M059J (cell line): ENCODE results near the gene REEP3. TPM values are rescaled to one million over a fixed set of nuclear protein-coding genes. Genes with fewer than 3 reads are reported as not detected.
A peak's percentile ranks its signal among the peaks of the same experiment; 100 is the strongest.

Experiments used
- DNase-seq: peaks from one replicate; pipeline ENCODE4 v3.0.0-alpha.2; 2012; ENCODE audit warnings: low read depth
- total RNA-seq: library from RNA; depleted of rRNA; stranded (reverse); fragments of >200 nt; shearing (Covaris generic); gene quantifications from 2 replicates; pipeline ENCODE4 v1.2.3, GENCODE V29; 2014

The REEP3 gene
- total RNA-seq, 1 experiment from 2014 or later, result 67.8 TPM

DNA sequence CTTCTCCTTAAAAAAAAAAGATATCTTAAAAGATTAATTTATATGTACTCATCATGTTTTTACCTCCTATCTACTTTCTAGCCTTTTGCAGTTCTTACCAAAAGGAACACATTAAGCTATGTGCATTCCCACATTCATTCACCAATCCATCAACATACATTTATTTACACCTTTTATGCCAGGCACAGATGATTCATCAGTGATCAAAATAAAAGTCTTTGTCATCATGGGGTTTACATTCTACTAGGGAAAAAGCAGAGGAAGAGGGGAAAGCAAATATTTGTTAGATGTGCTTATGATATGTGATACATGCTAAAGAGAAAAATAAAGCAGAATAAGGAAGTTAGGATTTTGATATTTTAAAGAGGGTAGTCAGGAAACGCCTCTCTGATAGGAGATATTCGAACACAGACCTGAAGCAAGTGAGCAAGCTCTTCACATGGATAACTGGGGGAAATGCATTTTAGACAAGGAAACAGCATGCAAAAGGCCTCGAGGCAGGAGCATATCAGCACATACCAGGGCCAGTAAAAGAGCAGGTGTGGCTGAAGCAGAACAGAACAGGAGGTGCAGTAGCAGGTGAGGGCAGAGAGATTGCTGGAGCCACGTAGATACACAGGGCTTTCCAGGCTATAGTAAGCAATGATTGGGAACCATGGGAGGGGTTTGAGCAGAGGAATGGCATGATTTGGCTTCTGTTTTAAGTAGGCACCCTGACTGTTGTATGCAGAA, 67.4 kb downstream of the REEP3 start:
- peak; percentile 24 for DNase-seq

DNA sequence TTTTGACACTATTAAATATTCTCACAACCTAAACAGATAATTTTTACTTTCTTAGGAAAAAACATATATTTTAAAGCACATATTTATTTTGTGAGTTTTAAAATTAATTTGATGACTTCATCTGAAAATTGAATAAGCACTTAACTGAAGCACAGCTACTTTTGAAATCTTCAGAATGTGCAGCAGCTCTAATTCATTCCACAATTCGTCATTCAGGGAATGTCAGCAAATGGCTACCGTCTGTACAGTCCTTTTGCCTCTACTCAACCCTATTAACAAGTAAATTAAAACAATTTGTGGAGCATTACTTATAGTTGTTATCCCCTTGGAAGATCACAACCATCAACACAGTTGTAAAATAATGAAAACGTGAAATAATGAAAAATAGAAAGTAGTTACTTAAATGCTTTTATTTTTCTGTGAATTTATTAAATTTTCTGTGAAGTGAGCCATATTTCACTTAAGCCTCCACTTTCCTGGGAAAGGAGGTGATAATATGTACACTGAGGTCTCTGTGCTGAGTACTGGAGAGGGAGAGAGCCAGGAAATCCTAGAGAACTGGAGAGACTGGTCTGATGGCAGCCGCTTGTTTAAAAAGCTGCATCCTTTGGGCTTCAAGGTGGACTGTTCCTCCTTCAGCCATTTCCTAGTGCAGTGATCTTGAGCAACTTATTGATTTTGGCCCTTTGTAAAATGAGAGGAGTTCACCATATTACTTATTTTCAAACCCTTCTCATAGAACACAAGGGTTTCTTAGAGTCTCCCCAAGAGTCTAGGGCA, 70.6 kb downstream of the REEP3 start:
- no peak for DNase-seq

GRCh38 chr10:63593576-63593975, 72.4 kb downstream of the REEP3 start:
- peak; percentile 5 for DNase-seq

- DNase-seq, result no peak
Measured at GRCh38 chr10:63595072-63595471, 73.9 kb downstream of the REEP3 start.

DNA sequence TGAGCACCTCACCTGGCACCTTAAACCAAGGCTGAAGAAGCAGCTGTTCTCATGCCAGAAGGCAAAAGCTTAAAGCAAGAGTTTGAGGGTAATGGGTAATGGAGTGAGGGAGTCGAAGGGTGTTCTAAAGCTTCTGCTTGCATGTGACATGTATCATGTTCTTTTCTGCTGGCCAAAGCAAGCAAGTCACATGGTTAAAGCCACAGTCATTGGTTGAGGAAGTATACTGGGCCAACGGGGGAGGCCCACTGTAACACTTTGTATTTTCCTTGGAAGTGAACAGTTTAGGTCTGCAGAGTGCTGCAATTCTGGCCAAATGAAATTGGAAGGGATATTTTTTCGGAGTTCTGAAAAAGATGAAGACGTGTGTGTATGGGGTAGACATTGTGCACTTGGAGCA, 75.7 kb downstream of the REEP3 start:
- DNase-seq, result no peak

GRCh38 chr10:63600540-63600939, 79.3 kb downstream of the REEP3 start:
- no peak for DNase-seq

DNA sequence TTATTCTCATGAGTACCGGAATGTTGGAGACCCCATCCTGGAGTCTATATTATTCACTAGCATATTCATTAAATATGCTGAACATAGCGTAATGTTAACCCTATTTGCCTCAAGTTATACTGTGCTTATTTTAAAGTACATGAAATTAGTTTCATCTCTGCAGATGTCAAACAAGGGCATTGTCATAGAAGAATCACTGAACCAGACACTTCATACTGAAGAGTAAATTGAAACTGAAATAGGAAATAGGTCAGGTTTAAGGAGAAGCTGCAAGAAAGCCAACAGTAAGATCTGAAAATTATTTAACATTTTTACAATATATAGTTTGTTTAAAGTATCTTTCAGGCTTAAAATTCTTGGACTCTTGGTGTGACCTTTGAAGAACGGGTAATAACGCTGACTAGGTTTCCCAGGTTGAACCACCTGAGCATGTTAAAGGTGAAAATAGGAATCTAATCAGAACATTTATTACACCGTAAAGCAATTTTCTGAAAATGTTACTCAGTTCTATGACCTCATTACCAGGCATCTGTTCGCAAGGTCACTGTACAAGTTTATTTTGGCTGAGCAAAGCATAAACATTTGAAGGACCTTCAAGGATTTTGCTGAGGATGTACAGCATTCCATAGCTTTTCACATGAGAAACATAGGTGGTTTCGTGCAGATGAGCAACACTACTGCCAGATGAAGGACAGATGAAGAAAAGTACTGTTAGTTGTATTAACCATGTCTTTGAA, 82.7 kb downstream of the REEP3 start:
- DNase-seq, result no peak

DNA sequence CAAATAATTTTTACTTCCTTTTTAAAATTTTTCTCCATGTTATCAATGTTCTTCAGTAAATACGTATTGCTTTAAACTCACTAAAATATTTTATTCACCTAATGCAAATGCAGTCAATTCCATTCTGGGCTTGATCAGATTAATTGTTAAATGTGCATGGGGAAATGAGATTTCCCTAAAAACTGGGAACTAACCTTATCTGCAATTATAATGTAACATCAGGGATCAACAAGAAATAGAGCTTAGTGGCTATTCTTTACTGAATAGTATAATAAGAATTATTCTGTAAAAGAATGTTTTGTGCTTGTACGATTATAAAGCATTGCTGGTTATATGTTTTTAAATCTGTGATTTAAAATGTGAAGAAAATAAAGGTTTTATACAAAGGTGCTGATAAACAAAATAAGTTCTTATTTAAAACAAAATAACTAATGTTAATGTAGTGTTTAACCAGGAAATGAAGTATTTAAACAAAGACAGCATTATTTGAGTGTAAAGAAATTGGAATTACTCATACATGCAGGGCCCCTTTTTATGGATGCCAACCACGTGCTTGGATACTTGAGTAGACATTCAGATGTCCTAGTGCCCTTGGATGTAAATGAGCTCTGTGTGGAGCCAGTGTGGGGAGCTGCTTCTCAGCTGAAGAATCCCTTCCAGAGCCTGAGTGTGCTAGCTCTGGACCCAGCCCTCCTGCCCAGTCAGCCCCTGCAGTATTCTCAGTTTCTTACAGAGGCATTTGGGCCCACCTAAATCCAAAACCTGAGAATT, 84.2 kb downstream of the REEP3 start:
- DNase-seq, result peak; percentile 13

DNA sequence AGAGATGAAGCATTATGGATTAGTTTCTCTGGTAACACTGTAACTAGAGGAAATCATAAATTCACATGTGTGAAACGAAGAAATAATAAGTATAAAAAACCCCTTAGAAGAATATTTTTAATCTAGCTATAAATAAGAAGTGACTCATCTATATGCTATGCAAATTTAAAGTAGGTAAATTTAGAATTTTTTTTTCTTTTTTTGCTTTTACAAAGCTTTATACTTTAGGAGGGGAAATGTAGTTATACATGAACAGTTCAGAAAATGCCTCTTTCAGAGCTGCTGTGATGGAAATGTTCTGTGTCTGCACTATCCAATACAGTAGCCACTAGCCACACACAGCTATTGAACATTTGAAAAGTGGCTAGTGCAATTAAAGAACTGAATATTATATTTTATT, 87.3 kb downstream of the REEP3 start:
- DNase-seq, result no peak

- peak; percentile 25 for DNase-seq
Measured at GRCh38 chr10:63611078-63611477, 89.9 kb downstream of the REEP3 start.

DNA sequence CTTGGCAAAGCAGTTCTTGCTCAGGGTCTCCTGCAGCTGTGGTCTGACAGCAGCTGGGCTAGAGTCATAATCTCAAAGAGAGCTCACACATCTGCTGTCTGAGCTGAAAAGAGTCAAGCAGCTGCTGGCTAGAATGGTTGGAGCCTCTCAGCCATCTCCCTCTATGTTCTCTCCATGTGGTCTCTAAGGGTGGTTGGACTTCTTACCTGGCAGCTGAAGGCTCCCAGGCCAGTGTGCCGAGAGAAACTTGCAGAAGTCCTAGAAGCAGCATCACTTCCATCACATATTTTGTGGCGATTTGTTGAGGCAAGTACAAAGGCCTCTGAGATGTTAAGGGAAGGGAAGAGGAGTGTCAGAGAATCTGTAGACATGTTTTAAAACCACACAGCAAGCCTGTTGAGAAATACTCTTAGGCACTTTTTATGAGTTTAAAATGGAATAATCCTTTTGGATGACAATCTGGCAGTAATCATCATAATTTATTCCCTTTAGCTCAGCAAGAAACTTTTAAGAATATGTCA, 93.2 kb downstream of the REEP3 start:
- no peak for DNase-seq

DNA sequence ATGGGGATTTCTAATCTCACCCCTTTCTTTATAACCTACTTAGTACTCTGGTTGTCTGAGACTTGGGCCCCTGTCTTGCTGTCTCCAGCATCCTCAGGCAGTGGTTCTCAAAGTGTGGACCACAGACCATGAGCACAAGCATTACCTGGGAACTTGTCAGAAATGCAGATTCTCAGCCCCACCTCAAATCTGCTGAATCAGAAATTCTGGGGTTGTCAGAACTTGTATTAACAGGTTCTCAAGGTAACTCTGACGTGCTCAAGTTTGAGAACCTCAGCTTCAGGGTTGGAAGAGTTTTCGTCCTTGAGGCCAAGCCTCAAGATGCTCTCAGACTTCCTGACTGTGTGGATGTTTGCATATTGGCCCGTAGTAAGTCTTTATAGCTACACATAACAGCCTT, 97.4 kb downstream of the REEP3 start:
- no peak for DNase-seq

DNA sequence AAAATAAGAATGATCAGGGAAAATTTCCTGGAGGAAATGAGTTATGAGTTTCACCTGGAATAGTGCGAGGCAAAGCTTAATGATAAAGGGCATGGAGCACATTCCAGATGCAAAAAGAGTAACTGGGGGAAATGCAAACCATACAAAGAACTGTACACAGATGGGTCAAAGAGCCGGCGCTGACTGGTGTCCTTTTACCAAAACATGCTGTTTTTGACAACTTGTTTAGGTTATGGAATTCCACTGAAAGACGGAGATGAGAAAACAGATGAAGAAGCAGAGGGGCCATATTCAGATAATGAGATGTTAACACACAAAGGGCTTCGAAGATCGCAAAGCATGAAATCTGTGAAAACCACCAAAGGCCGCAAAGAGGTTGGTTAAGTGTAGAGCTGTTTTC, 98.2 kb downstream of the REEP3 start:
- DNase-seq, result no peak

DNA sequence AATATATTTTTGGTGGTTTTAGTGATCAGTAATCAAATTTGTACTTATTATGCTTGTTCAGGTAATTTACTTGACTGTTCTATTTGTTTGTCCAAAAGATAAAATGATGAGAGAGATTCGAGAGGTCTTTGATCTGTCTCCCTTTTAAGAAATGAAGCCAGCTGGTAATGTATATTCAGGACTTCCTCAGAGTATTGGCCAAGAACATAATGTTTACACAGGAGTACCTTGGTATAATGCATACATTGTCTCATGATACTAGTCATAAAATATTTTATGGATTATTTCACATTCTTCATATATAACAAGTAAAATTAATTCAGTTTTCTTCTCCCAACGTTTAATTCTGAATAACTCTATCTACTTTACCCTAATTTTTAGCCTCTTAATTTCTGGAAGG, 100.9 kb downstream of the REEP3 start:
- DNase-seq, result no peak

GRCh38 chr10:63624701-63625100, 103.5 kb downstream of the REEP3 start:
- no peak for DNase-seq

- peak; percentile 18 for DNase-seq
Measured at GRCh38 chr10:63627396-63627795, 106.2 kb downstream of the REEP3 start.

GRCh38 chr10:63627881-63628296, 106.7 kb downstream of the REEP3 start:
- DNase-seq, result peak; percentile 3

DNA sequence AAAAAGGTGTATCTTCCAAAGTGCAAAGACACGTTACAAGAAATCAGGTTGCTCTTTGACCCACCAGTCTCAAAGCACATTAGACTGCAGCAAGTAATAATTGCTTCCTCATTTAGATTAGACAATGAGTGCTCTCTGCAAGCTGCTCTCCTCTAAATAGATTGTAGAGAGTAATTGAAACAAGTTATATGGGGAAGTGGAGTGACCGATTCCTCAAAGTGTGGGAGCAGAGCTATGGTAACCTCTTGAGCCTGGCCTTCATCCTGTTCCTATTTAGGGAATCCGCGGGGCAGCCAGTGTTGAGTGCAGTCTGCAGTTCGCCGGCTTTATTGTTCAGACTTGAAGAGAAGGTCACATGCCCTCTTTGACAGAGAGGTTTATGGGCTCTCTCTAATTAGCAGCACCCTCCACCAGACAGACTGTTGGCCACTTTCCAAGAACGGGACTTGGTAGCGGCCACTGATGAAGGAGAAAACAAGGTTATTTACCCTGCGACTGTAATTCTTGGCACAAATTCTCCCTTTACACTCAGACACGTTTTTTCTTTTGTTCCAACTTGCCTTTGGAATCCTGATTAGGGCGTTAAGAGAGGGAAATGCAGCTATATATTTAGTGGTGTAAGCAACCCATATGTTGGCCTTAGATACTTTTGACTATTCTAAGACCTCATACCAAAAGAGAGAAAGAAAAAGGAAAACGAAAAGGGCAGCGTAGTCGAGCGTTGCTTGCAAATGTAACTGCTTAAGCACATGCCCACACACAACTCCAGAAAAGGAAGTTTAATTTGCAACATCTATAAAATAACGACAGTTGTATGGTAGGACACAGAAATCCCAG, 107.5 kb downstream of the REEP3 start:
- peak; percentile 70 for DNase-seq

DNA sequence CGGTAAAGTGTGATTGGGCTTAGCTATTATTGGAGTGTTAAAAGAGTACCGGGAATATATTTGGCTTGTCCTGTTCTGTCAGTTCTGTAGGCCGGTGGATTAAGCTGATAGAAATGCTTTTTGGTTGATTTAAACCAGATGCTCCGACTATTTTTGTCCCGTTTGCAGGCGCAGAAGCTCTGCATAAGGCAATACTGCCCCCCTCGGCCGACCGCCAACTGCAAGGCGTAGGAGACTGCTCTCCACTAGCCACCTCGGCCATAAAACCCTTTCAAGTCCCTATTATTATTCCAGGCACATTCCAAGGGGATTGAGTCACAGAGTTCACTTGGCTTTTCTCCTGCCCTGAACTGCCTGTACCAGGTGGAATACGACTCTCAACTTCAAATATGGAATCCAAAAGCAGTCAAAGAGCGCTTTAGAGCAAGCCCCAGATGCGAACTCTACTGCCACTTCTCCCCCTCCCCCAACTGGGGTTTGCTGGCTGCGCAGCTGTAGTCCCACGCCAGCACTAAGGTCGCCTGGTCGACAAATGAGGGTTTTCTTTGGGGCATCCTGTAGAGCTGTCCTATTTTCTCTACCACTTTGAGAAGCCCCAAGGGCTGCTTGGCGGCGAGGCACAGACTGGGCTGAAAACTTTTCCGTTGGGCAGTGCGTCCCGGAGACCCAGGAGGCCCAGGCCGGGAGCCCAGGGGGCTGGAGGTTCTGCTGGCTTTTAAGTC, 108.3 kb downstream of the REEP3 start:
- DNase-seq, result peak; percentile 99
